DOHH2 (cell line): ENCODE measurements around the gene TEX35.

ENCODE experiments used
- H3F3A ChIP-seq: fragments of 200-600 bp; sonication (generic), shearing (Covaris generic); 2 replicates; pipeline ENCODE4 v1.6.0; 2016; ENCODE audit warnings: antibody characterized with exemption, mild to moderate bottlenecking; ENCODE audit not compliant: control insufficient read depth, insufficient read depth
- H3K27ac ChIP-seq: fragments of 200-600 bp; sonication (generic); 2 replicates; pipeline ENCODE4 v1.5.1; 2014; ENCODE audit warnings: low read depth, mild to moderate bottlenecking, low read length, moderate library complexity
- H3K27me3 ChIP-seq: fragments of 200-600 bp; sonication (generic); 2 replicates; pipeline ENCODE4 v1.6.1; 2014; ENCODE audit warnings: mild to moderate bottlenecking, low read length, mixed read lengths; ENCODE audit not compliant: control insufficient read depth
- H3K36me3 ChIP-seq: fragments of 200-600 bp; sonication (generic); 2 replicates; pipeline ENCODE4 v1.6.1; 2014; ENCODE audit warnings: mild to moderate bottlenecking, low read length, moderate library complexity, mixed read lengths; ENCODE audit not compliant: control insufficient read depth
- H3K4me1 ChIP-seq: fragments of 200-600 bp; sonication (generic); 2 replicates; pipeline ENCODE4 v1.6.1; 2014; ENCODE audit warnings: mild to moderate bottlenecking, low read length, mixed read lengths; ENCODE audit not compliant: control insufficient read depth
- H3K4me2 ChIP-seq: fragments of 200-600 bp; sonication (generic); 2 replicates; pipeline ENCODE4 v1.6.0; 2014; ENCODE audit warnings: mild to moderate bottlenecking, low read length, moderate library complexity
- H3K4me3 ChIP-seq: fragments of 200-600 bp; sonication (generic); 2 replicates; pipeline ENCODE4 v1.5.1; 2014; ENCODE audit warnings: mild to moderate bottlenecking, low read length, mixed read lengths
- H3K79me2 ChIP-seq: fragments of 200-600 bp; sonication (generic); 2 replicates; pipeline ENCODE4 v1.6.1; 2014; ENCODE audit warnings: mild to moderate bottlenecking, low read length, mixed read lengths; ENCODE audit not compliant: control insufficient read depth
- H3K9me2 ChIP-seq: fragments of 200-600 bp; sonication (generic); replicated peaks from 2 replicates; pipeline ENCODE4 v1.6.1; 2014; ENCODE audit warnings: mild to moderate bottlenecking, low read length, mixed read lengths; ENCODE audit not compliant: control insufficient read depth
- H3K9me3 ChIP-seq: fragments of 200-600 bp; sonication (generic); 2 replicates; pipeline ENCODE4 v1.6.1; 2014; ENCODE audit warnings: antibody characterized with exemption, low read length, mixed read lengths; ENCODE audit not compliant: control insufficient read depth, insufficient read depth
- H4K20me1 ChIP-seq: fragments of 200-600 bp; sonication (generic); 2 replicates; pipeline ENCODE4 v1.6.0; 2014; ENCODE audit warnings: low read depth, mild to moderate bottlenecking, antibody characterized with exemption, low read length, moderate library complexity; ENCODE audit not compliant: control insufficient read depth, insufficient read depth
- EZH2phosphoT487 ChIP-seq: fragments of 200-600 bp; sonication (generic); IDR thresholded peaks from 2 replicates; pipeline ENCODE4 v1.6.1; 2017; ENCODE audit warnings: borderline replicate concordance, mild to moderate bottlenecking, antibody characterized with exemption, low read length, moderate library complexity, mixed read lengths
- TF ChIP-seq, protein P1 (sequence below): fragments of 200-600 bp; sonication (generic); IDR thresholded peaks from one replicate; pipeline ENCODE4 v1.5.1; 2014; ENCODE audit warnings: antibody characterized with exemption, mild to moderate bottlenecking, low read depth, low read length; ENCODE audit not compliant: poor library complexity, severe bottlenecking

Gene TEX35

DNA sequence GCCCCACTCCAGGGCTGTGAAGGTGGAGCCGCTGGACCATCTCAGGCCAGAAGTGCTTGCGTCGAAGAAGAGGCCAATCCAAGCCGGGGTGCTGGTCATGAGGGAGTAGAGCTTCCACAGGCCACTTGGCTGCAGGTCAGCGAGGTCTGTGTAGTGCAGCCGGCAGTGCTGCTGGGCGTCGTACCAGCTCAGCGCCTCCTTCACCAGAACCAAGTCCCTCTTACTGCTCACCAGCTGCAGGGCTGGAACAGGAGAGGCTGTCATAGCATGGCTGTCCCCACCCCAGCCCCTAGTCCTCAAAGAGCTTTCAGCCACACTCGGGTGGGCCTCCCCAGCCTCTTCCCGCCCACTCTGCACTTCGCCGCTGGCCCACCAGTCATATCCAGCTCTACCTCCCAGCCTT, 18.3 kb upstream of the TEX35 start:
- no peaks in the 10 kb centered on the region for H3K9me2 ChIP-seq
- no peaks in the 10 kb centered on the region for H3K79me2 ChIP-seq
- no peak for TF ChIP-seq EZH2phosphoT487
- TF ChIP-seq, protein P1, sequence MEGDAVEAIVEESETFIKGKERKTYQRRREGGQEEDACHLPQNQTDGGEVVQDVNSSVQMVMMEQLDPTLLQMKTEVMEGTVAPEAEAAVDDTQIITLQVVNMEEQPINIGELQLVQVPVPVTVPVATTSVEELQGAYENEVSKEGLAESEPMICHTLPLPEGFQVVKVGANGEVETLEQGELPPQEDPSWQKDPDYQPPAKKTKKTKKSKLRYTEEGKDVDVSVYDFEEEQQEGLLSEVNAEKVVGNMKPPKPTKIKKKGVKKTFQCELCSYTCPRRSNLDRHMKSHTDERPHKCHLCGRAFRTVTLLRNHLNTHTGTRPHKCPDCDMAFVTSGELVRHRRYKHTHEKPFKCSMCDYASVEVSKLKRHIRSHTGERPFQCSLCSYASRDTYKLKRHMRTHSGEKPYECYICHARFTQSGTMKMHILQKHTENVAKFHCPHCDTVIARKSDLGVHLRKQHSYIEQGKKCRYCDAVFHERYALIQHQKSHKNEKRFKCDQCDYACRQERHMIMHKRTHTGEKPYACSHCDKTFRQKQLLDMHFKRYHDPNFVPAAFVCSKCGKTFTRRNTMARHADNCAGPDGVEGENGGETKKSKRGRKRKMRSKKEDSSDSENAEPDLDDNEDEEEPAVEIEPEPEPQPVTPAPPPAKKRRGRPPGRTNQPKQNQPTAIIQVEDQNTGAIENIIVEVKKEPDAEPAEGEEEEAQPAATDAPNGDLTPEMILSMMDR: no peak
- H3K4me1 ChIP-seq: no peaks in the 10 kb centered on the region
- H3K9me3 ChIP-seq: no peaks in the 10 kb centered on the region
- H3K27ac ChIP-seq: no peak overlapping the region
- H3K4me2 ChIP-seq: no peak overlapping the region
- H4K20me1 ChIP-seq: no peaks in the 10 kb centered on the region
- H3F3A ChIP-seq: no peaks in the 10 kb centered on the region
- H3K27me3 ChIP-seq: no peaks in the 10 kb centered on the region
- H3K36me3 ChIP-seq: no peaks in the 10 kb centered on the region
- H3K4me3 ChIP-seq: no peak overlapping the region

DNA sequence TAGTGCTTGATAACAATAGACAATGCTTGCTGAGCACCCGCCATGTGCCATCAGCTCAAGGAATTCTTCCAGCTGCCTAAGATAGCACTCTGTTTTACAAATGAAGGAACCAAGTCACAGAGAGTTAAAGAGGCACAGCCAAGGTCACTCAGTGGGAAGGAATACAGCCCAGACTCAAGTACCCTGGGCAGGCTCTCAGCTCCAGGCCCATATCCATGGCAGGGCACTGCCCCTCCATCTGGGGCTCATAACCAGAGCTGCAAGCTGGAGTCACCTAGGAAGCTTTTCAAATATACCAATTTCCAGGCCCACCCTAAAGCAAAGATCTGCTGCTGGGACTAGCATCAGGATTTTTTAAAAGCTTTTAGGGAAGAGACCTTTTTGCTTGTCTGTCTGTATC, 17.8 kb upstream of the TEX35 start:
- no peaks in the 10 kb centered on the region for H3K27me3 ChIP-seq

DNA sequence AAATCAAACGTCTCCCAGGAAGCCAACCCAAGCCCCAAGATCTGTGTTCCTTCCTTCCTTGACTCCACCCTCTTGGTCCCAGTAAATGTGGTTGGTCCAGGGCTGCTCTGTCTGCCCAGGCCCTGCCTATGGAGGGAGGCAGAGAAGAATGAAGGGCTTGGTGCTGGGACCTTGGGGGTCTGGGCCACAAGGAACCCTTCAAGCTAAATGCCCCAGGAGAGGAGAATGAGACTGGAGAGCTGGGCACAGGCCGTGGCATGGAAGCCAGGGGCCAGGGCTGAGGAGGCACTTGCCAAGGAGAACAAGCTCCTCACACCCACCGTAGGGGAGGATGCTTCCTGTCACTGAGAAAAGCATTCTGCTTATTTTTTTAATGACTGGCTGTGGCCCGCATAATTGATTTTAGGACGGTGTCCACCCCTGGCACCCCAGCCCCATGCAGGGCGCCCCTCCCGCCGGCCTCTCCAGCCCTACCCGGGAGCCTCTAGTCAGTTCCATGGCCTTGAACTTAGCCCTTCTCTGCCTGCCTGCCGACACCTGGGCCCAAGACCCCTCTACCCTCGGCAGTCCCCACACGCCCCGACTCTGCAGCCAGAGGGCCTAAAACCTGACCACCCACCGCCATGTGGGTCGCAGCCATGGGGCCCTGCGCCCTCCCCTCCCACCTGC, 17.0 kb upstream of the TEX35 start:
- no peak overlapping the region for H3K27ac ChIP-seq
- TF ChIP-seq, protein P1: no peak
- TF ChIP-seq EZH2phosphoT487: no peak
- H3K4me1 ChIP-seq: no peaks in the 10 kb centered on the region
- no peaks in the 10 kb centered on the region for H3K79me2 ChIP-seq
- no peak overlapping the region for H3K4me3 ChIP-seq
- H3K27me3 ChIP-seq: no peaks in the 10 kb centered on the region
- no peaks in the 10 kb centered on the region for H3K36me3 ChIP-seq
- H3F3A ChIP-seq: no peaks in the 10 kb centered on the region
- no peaks in the 10 kb centered on the region for H3K9me2 ChIP-seq
- no peak overlapping the region for H3K4me2 ChIP-seq
- no peaks in the 10 kb centered on the region for H3K9me3 ChIP-seq
- no peaks in the 10 kb centered on the region for H4K20me1 ChIP-seq

More for the DNA sequence above, 17.8 kb upstream of the TEX35 start:
- no peaks in the 10 kb centered on the region for H3K9me2 ChIP-seq
- H4K20me1 ChIP-seq: no peaks in the 10 kb centered on the region
- H3K4me1 ChIP-seq: no peaks in the 10 kb centered on the region
- H3K79me2 ChIP-seq: no peaks in the 10 kb centered on the region
- TF ChIP-seq EZH2phosphoT487: no peak
- TF ChIP-seq, protein P1: no peak
- H3K36me3 ChIP-seq: no peaks in the 10 kb centered on the region
- no peak overlapping the region for H3K4me2 ChIP-seq
- no peaks in the 10 kb centered on the region for H3K9me3 ChIP-seq
- H3K27ac ChIP-seq: no peak overlapping the region
- H3F3A ChIP-seq: no peaks in the 10 kb centered on the region
- no peak overlapping the region for H3K4me3 ChIP-seq
